NCI-H1048 (cell line): ENCODE measurements around the gene STOX2.
"Not testable (repeated sequence)": the region's sequence is repeated elsewhere in the genome, so short reads cannot be mapped to it uniquely, and the experiment has no call there.

Experiments
- DNase-seq: peaks from one replicate; lab custom pipeline; 2025; lab: John Stamatoyannopoulos, UW

STOX2 gene

DNA sequence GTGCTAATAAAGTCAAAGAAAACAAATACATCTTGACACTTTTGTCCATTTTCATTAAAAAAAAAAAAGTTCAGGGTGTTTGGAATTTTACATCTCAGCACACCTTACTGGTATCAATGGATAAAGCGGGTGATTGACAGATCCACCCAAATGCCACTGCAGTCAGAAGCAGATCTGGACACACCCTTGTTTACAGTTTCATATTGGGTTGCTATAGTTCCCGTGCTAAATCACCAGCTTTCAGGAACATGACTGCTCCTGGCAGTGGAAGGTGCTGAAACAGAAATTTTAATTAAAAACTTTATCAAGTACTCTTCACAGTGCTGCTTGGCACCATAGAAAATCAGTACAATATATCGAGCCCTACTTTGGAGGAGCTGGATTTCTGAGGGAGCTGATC, 116.3 kb downstream of the STOX2 start:
- DNase-seq, result no peak

- no peak for DNase-seq
Measured at GRCh38 chr4:184022679-184023383, 117.7 kb downstream of the STOX2 start.

GRCh38 chr4:184024637-184025036, 119.5 kb downstream of the STOX2 start:
- no peak for DNase-seq

GRCh38 chr4:184028561-184029374, 123.7 kb downstream of the STOX2 start:
- DNase-seq, result no peak

DNA sequence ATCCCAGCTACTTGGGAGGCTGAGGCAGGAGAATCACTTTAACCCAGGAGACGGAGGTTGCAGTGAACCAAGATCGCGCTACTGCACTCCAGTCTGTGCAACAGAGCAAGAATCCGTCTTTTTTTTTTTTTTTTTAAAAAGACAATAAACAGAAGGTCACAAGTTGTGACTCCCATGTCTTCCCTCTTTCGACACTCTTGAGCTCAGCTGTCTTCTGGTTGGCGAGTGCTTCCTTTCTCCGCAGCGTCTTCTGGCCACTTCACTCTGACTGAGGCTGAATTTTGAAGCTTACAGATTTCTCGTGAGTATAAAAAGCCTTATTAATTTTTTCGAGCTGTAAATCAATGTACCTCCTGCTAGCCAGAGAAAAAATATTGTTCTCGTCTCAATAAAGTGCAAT, 124.9 kb downstream of the STOX2 start:
- DNase-seq, result no peak

DNA sequence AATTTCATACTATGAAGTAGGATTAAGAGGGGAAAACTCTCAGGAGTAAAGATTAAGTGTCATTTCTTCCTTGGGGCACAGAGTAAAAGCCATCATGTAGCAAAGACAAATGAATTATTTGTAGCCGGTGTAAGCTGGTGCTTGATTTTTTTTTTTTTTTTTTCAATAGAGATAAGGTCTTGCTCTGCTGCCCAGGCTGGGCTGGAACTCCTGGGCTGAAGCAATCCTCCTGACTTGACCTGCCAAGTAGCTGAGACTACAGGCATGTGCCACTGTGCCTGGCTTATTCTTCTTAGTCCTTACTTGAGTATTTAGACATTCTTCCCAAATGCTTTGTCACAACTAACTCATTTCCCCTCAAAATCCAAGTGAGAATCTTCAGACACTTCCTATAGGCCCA, 125.7 kb downstream of the STOX2 start:
- DNase-seq, result no peak

DNA sequence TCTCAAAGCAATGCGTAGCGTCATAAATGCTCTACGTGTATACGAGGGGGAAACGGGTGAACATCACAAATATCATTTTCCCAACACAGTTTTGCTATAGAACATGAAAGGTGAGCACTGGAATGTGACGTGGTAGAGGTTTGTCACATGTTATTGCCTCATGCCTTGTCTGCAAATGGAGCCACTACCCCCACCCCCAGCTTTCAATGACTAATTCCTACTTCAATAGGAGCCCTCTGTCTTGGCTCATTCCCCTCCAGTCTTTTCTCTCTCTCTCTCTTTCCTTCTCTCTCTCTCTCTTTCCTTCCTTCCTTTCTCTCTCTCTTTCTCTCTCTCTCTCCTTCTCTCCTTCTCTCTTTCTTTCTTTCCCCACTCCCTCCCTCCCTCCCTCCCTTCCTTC, 127.0 kb downstream of the STOX2 start:
- DNase-seq, result no peak

DNA sequence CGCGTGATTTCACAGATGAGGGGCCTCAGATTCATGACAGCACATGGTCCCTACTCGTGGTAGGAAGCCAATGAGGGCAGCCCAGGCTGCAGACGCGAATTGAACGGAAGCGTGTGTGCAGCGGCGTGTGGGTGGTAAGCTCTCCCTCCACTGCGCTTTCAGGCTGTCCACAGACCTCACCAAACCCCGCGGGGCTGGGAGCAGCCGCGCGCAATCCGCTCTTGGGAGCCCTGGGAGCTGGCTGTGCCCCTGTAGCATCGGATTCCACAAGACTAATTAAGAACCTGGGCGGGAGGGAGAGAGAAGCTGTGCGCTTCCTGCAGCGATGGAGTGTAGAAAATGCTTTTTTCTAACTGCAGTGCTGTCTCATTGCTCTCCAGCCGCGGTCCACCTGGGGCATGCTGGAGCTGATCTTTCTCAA, 134.9 kb downstream of the STOX2 start:
- DNase-seq, result no peak

- DNase-seq, result no peak
Measured at GRCh38 chr4:184041156-184041555, 136.0 kb downstream of the STOX2 start.

DNA sequence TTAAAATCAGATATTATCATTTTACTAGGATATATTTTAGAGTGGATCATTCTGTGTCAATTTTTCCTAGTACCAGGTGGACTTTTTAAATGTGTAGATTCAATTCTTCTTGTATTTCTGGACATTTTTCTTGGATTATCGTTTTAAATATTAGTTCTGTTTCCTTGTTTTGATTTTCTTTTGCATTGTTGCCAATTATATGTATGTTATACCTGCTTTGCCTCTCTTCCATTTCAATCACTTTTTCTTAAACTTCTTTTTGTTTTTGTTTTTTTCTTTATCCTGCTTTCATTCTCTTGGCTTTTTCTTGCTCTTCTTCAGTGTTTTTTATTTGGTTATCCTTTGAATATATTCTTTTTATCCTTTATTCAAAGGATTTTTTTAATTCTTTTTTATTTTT, 141.0 kb downstream of the STOX2 start:
- no peak for DNase-seq

- DNase-seq, result not testable (repeated sequence)
Measured at GRCh38 chr4:184051262-184051661, 146.2 kb downstream of the STOX2 start.

GRCh38 chr4:184052616-184053015, 147.5 kb downstream of the STOX2 start:
- DNase-seq, result no peak

GRCh38 chr4:184053434-184053833, 148.3 kb downstream of the STOX2 start:
- no peak for DNase-seq

DNA sequence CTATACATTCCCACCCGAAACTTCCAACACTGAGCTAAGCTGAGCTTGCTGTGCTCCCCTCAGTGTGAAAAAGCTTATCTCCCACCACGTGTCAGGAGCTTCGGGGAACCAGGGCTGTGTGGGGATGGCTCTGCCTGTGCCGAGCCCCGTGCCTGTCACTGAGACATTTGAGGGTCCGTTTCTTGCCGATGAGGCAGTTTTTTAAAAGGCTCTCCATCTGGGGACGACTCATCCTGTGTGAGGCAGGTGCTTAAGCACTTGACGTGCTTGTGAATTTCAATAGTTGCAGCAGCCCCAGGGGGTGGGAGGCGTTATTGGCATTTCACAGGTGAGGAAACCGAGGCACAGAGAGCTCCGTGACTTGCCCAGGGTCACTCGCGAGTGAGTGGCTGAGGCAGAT, 151.8 kb downstream of the STOX2 start:
- DNase-seq, result no peak

DNA sequence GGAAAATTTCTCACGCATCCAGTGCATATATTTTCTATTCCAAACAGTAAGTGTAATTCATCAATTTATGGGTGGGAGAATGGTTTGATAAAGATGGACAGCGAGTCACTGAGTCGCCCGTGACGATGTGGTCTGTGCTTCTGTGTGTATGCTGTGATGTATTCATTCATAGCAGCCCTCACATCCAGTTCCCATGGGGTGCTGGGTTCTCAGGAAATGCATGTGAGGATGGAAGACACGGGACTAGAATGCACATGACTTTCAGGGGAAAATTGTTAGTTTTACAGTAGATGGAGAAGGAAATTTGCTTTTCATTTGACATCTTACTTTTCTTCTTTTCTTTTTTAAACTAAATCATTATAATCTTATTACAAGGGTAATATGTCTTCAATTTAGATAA, 152.9 kb downstream of the STOX2 start:
- DNase-seq, result no peak

- DNase-seq, result no peak
Measured at GRCh38 chr4:184059099-184059498, 154.0 kb downstream of the STOX2 start.

DNA sequence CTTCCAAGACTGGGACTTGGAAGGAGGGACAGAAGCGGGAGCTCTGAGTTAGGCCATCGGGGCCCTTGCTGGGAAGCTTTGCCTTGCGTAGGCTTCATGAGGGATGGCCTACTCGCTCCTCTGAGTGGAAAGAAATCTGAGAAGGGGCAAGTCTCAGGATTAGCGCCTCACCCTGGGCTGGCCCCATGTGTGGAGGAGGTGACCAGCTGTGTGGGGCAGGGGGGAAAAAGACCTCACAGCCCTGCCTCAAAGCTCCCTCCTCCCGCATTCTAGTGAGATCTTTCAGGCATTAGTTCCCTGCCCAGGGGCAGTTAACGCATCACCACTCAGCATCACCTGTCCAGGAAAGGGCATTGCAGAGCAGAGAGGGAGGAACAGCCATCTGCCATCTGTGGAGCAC, 156.5 kb downstream of the STOX2 start:
- DNase-seq, result no peak

GRCh38 chr4:184062769-184063168, 157.7 kb downstream of the STOX2 start:
- no peak for DNase-seq

DNA sequence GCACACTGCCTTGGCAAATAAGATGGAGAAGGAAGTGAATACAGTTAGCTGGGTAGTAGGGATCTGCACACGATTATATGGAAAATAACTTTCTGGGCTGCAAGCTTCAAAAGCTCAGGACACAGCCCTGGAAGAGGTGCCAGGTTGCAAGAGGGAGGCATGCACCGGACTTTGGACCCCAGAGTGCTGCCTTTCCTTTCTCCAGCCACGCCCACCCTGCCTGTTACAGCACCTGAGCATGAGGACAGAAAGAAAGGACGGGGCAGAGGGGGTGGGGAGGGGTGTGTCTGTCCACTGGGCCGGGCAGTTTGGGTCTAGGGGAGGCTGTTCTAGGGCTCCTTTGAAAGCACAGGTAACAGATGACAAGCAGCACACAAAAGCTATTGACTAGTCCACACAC, 159.8 kb downstream of the STOX2 start:
- DNase-seq, result no peak

DNA sequence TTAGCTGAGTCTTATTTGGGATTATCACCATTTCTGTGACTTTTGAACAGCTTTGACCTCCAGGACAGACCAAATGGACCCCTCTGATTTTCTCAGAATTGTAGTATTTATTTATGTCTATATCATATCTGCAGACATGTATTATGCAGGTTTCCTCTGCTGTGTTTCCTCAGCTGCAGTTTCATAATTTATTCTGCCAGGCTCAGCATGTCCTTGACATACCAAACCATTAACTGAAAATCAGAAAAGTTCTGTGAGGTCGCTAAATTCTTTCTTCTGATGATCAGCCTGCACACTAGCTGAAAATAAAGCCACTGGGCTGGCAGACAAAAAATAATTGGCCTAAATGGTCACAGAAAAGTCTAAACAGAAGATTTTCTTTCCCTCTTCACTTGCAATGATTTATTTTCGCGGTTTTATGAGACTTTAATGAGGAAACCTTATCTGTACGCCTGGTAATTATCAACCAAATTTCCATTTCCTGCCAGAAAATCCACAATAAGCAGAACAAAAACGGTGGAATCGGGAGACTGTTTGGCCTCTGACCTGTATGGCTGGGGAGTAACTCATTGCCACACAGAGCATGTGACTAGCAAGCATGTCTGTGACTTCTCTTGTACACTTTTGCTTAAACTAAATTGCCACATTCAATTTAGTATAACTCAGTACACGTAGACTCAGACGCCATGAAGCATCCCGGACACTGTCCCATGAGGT, 161.6 kb downstream of the STOX2 start:
- DNase-seq, result no peak

GRCh38 chr4:184067931-184068554, 162.9 kb downstream of the STOX2 start:
- no peak for DNase-seq
